Stimulated activated CD8-positive, alpha-beta memory T cell treated with anti-CD3 and anti-CD28 coated beads, Interleukin-7, amount 100 ng/mL, for 4 hours (primary cell): ENCODE results near the gene AK1.

ENCODE experiments used
- DNase-seq, 2 donors: peaks; one replicate each; pipeline ENCODE4 v3.0.0-alpha.2; 2020; ENCODE audit warnings: low read depth in 2 of 2

The AK1 gene

DNA sequence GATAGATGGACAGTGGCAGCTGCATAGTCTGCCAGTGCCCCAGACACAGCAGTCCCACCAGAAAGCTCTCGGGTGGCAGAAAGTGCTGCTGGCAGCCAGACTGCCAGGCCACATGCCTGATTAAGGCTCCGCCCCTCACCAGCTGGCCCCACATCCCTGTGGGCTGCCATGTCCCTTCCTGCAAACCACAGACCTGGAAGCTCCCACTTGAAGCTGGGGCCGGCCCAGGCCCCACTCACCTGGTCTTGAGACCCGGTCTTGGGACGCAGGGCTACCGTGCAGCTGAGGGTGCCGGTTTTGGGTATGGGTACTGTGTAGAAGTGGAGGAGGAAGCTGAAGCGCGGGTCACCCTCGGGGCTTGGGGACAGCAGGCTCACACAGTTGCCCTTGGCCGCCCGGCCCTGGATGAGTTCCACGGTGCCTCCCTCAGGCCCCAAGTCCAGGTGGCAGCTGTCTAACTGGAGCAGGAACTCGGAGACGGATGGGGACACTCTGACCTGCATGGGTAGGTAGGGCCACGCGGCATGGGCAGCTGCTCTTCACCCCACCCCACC lies 59.5 kb downstream of the AK1 start:
- DNase-seq: no peak

GRCh38 chr9:127816728-127817127 lies 60.7 kb downstream of the AK1 start:
- no peak for DNase-seq
